ENCODE measurements around the gene MPC2.

DNA sequence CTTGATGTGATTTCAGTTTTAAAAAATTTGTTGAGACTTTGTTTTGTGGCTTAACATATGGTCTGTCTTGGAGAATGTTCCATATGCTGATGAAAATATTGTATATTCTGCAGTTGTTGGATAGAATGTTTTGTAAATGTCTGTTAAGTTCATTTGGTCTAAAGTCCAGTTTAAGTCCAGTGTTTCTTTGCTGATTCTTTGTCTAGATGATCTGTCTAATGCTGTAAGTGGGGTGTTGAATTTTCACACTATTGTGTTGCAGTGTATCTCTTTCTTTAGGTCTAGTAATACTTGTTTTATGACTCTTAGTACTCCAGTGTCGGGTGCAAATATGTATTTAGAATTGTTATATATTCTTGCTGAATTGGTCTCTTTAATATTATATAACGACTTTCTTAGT is 10.9 kb upstream of the MPC2 start:
- TF ChIP-seq, protein P1, sequence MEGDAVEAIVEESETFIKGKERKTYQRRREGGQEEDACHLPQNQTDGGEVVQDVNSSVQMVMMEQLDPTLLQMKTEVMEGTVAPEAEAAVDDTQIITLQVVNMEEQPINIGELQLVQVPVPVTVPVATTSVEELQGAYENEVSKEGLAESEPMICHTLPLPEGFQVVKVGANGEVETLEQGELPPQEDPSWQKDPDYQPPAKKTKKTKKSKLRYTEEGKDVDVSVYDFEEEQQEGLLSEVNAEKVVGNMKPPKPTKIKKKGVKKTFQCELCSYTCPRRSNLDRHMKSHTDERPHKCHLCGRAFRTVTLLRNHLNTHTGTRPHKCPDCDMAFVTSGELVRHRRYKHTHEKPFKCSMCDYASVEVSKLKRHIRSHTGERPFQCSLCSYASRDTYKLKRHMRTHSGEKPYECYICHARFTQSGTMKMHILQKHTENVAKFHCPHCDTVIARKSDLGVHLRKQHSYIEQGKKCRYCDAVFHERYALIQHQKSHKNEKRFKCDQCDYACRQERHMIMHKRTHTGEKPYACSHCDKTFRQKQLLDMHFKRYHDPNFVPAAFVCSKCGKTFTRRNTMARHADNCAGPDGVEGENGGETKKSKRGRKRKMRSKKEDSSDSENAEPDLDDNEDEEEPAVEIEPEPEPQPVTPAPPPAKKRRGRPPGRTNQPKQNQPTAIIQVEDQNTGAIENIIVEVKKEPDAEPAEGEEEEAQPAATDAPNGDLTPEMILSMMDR (IDR thresholded peaks at IDR 0.05), result no peak
- TF ChIP-seq POLR2A (IDR thresholded peaks at IDR 0.05), result no peak
